ENCODE data around the gene ARL6IP4. TPM values are rescaled to one million over a fixed set of nuclear protein-coding genes. Genes with fewer than 3 reads are reported as not detected.

ARL6IP4 gene
- total RNA-seq, 1 donor from 2014 or later = 146 TPM

DNA sequence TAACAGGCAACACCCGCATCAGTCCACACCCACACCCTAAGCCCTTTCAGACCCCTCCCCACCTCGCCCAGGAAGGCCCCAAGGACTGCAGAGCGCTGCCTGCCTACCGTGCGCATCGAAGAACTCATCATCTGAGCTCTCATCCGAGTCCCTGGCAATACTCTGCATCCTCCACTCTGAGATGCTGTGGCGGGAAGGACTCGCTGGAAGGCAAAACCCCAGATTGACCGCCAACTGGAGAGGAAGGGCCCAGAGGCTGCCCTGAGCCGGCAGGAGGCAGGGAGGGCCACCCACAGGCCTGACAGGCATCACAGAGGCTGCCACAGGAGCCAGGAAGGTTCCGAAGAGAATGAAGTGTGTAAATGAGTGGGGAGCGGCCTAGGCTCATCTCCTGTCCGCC lies 23.8 kb downstream of the ARL6IP4 start:
- TF ChIP-seq, protein P1, sequence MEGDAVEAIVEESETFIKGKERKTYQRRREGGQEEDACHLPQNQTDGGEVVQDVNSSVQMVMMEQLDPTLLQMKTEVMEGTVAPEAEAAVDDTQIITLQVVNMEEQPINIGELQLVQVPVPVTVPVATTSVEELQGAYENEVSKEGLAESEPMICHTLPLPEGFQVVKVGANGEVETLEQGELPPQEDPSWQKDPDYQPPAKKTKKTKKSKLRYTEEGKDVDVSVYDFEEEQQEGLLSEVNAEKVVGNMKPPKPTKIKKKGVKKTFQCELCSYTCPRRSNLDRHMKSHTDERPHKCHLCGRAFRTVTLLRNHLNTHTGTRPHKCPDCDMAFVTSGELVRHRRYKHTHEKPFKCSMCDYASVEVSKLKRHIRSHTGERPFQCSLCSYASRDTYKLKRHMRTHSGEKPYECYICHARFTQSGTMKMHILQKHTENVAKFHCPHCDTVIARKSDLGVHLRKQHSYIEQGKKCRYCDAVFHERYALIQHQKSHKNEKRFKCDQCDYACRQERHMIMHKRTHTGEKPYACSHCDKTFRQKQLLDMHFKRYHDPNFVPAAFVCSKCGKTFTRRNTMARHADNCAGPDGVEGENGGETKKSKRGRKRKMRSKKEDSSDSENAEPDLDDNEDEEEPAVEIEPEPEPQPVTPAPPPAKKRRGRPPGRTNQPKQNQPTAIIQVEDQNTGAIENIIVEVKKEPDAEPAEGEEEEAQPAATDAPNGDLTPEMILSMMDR (IDR thresholded peaks at IDR 0.05) = no peak
- DNase-seq (ENCODE audit: low spot score) = no peak
- Mint-ChIP-seq H3K4me3 (ENCODE audit: unreplicated experiment) (no peak overlapping the region), H3K9me3 (ENCODE audit: low read depth) (no peaks in the 10 kb centered on the region), H3K4me1 (ENCODE audit: low read depth) (no peaks in the 10 kb centered on the region), H3K27me3 (ENCODE audit: low read depth) (no peaks in the 10 kb centered on the region), H3K36me3 (ENCODE audit: low read depth) (peaks cover 5% of the 10 kb centered on the region), H3K27ac (ENCODE audit: unreplicated experiment) (no peak overlapping the region)

DNA sequence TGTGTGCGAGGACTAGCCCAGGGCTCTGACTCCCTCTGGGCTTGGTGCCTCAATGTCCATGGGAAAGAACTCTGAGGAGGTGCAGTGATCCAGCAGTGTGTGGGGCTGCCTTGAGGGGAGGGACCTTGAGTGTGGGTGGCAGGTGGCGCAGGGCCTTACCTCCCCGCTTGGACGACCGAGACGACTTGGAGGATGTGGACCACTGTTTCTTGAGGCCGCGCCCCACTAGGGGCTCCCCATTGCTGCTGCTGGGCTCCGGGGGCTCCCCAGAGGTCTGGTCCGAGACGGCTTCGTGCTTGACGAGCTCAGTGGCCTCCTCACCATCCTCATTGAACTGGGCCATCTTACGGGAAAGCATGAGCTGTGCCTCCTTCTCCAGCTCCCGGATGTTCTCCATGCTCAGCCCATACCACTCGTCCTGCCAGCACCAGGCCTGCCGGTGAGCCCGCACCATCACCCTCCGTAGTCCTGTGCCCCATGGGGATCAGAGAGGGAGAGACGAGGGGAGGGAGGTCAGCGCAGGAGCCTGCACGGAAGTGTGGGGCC lies 24.7 kb downstream of the ARL6IP4 start:
- no peak overlapping the region for H3K27ac Mint-ChIP-seq (ENCODE audit: unreplicated experiment)
- TF ChIP-seq, protein P1 (IDR thresholded peaks at IDR 0.05) = no peak
- H3K27me3 Mint-ChIP-seq (ENCODE audit: low read depth) = no peaks in the 10 kb centered on the region
- H3K4me1 Mint-ChIP-seq (ENCODE audit: low read depth) = no peaks in the 10 kb centered on the region
- peak; percentile 85 for DNase-seq (ENCODE audit: low spot score)
- H3K9me3 Mint-ChIP-seq (ENCODE audit: low read depth) = no peaks in the 10 kb centered on the region
- H3K36me3 Mint-ChIP-seq (ENCODE audit: low read depth) = peaks cover 5% of the 10 kb centered on the region
- H3K4me3 Mint-ChIP-seq (ENCODE audit: unreplicated experiment) = no peak overlapping the region

DNA sequence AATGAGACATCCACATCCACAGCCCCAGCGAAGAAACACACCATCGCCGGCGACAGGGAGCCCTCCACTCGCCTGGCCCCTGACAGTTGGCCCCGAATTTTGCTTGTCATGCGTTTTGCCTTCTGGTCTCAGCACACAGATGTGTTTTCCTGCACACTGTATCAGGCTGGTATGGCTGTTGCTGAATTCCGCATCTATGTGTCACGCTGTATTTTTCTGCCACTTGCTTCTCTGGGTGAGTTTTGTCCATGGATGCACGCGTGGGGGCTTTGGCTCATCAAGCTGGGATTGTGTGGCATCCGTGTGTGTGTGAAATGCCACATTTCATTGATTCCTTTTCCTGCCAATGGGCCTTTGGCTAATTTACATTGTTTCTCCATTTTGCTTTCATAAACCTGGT lies 26.5 kb downstream of the ARL6IP4 start:
- DNase-seq (ENCODE audit: low spot score) = no peak
- peaks cover 2% of the 10 kb centered on the region for H3K36me3 Mint-ChIP-seq (ENCODE audit: low read depth)
- H3K4me3 Mint-ChIP-seq (ENCODE audit: unreplicated experiment) = no peak overlapping the region
- no peaks in the 10 kb centered on the region for H3K4me1 Mint-ChIP-seq (ENCODE audit: low read depth)
- no peaks in the 10 kb centered on the region for H3K27me3 Mint-ChIP-seq (ENCODE audit: low read depth)
- no peaks in the 10 kb centered on the region for H3K9me3 Mint-ChIP-seq (ENCODE audit: low read depth)
- H3K27ac Mint-ChIP-seq (ENCODE audit: unreplicated experiment) = no peak overlapping the region
- TF ChIP-seq, protein P1 (IDR thresholded peaks at IDR 0.05) = no peak

DNA sequence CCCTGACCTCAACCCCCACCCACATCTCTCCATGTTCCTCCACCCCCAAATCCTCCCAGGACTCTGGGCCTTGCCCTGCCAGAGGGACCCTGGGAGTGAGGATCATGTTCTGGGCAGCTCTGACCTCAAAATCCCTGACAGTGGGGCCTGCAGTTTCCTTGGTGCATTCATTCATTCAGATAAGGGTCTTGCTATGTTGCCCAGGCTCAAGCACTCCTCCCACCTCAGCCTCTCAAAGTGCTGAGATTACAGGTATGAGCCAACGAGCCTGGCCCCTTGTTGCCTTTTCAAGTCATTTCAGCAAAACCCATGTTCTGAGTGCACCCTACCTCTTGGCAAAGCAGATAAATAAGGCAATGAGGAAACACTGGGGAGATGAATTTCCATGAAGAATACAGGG lies 29.6 kb downstream of the ARL6IP4 start:
- no peak for DNase-seq (ENCODE audit: low spot score)
- no peaks in the 10 kb centered on the region for H3K27me3 Mint-ChIP-seq (ENCODE audit: low read depth)
- H3K27ac Mint-ChIP-seq (ENCODE audit: unreplicated experiment) = no peak overlapping the region
- TF ChIP-seq, protein P1 (IDR thresholded peaks at IDR 0.05) = no peak
- H3K4me1 Mint-ChIP-seq (ENCODE audit: low read depth) = no peaks in the 10 kb centered on the region
- no peak overlapping the region for H3K4me3 Mint-ChIP-seq (ENCODE audit: unreplicated experiment)
- H3K9me3 Mint-ChIP-seq (ENCODE audit: low read depth) = no peaks in the 10 kb centered on the region
- peaks cover 2% of the 10 kb centered on the region for H3K36me3 Mint-ChIP-seq (ENCODE audit: low read depth)

DNA sequence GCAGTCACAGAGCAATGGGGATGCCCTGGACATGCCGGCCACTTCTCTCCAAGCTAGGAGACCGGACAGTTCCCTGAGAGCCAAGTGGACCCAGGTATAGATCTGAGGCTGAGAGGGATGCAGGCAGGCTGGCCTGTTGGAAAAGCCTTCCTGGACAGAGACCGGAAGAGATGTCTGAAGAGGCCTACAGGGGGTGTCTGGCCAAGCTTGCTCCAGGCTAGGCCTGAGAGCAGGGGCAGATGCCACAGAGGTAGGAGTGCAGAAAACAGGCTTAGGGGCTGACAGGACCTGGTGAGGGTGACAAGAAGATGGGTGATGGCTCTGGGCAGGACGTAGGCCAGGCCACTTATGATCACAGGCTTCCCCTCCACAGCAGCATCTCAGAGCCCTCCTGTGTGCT lies 30.2 kb downstream of the ARL6IP4 start:
- no peak for DNase-seq (ENCODE audit: low spot score)
- TF ChIP-seq, protein P1 (IDR thresholded peaks at IDR 0.05) = no peak
- no peaks in the 10 kb centered on the region for H3K9me3 Mint-ChIP-seq (ENCODE audit: low read depth)
- H3K36me3 Mint-ChIP-seq (ENCODE audit: low read depth) = peaks cover 2% of the 10 kb centered on the region
- no peaks in the 10 kb centered on the region for H3K27me3 Mint-ChIP-seq (ENCODE audit: low read depth)
- H3K27ac Mint-ChIP-seq (ENCODE audit: unreplicated experiment) = no peak overlapping the region
- H3K4me1 Mint-ChIP-seq (ENCODE audit: low read depth) = no peaks in the 10 kb centered on the region
- no peak overlapping the region for H3K4me3 Mint-ChIP-seq (ENCODE audit: unreplicated experiment)
